A549 (cell line): ENCODE measurements around the gene CTNND2. TPM values are rescaled to one million over a fixed set of nuclear protein-coding genes. Genes with fewer than 3 reads are reported as not detected.

Source experiments
- ATAC-seq, 2 experiments: fragments of 200-7000 bp in 1 of 2; fragments of >200 bp in 1 of 2; cut with Nextera tagmentation in 1 of 2; cut with Tn5 transposase in 1 of 2; 3 replicates each; pipeline versions ENCODE4 v1.8.0 to v1.9.1; 2018 to 2020; ENCODE audit warnings: mild to moderate bottlenecking in 1 of 2, moderate library complexity in 1 of 2
- CTCF ChIA-PET: fragments of 300-600 bp; sonication (Branson Sonifier 250); formaldehyde crosslinking; extraction: SDS; loops from one replicate; lab custom pipeline; 2021; ENCODE audit warnings: antibody characterized with exemption, inconsistent platforms; lab: Yijun Ruan, JAX
- POLR2A ChIA-PET: fragments of 350-600 bp; formaldehyde crosslinking; extraction: SDS; loops from one replicate; lab custom pipeline; 2021; ENCODE audit warnings: antibody characterized with exemption, inconsistent platforms; lab: Yijun Ruan, JAX
- DNase-seq, 2 experiments: peaks; one replicate each; pipeline versions ENCODE4 v3.0.0 to v3.0.0-alpha.2; 2011 to 2016; ENCODE audit warnings: low read depth in 1 of 2, low spot score in 1 of 2
- FAIRE-seq: peaks from 2 replicates; lab custom pipeline; 2011; peaks lifted over from hg19 to GRCh38; lab: Jason Lieb, UNC
- H3K27ac ChIP-seq, 2 experiments: fragments of >200 bp; sonication (Bioruptor Twin); formaldehyde crosslinking; 3 replicates each; pipeline ENCODE4 v1.5.1; 2016 to 2017
- H3K4me1 ChIP-seq: fragments of >200 bp; sonication (Bioruptor Twin); formaldehyde crosslinking; 3 replicates; pipeline ENCODE4 v1.6.1; 2016
- H3K4me2 ChIP-seq: fragments of >200 bp; sonication (Bioruptor Twin); formaldehyde crosslinking; 3 replicates; pipeline ENCODE4 v1.6.1; 2016
- H3K4me3 ChIP-seq: fragments of >200 bp; sonication (Bioruptor Twin); formaldehyde crosslinking; 3 replicates; pipeline ENCODE4 v1.5.1; 2016
- H3K9me3 ChIP-seq: fragments of >200 bp; sonication (Bioruptor Twin); formaldehyde crosslinking; 3 replicates; pipeline ENCODE4 v1.6.1; 2016
- BHLHE40 ChIP-seq: IDR thresholded peaks from 2 replicates; pipeline ENCODE4 v1.6.1; 2012; ENCODE audit warnings: low read depth, low read length, inconsistent platforms
- CEBPB ChIP-seq, 2 experiments: fragments of >200 bp in 1 of 2; sonication (Bioruptor Twin) in 1 of 2; formaldehyde crosslinking in 1 of 2; IDR thresholded peaks; 2 replicates each; pipeline ENCODE4 v1.6.1; 2012 to 2016
- CTCF ChIP-seq: fragments of >200 bp; sonication (Bioruptor Twin); formaldehyde crosslinking; IDR thresholded peaks from 3 replicates; pipeline ENCODE4 v1.5.1; 2016
- EHMT2 ChIP-seq: fragments of 200-600 bp; sonication (generic); IDR thresholded peaks from 2 replicates; pipeline ENCODE4 v1.6.1; 2016; ENCODE audit warnings: antibody characterized with exemption, low read depth, mild to moderate bottlenecking, moderate library complexity
- EP300 ChIP-seq, 2 experiments: fragments of >200 bp; sonication (Bioruptor Twin); formaldehyde crosslinking; IDR thresholded peaks; 2 replicates in 1 of 2; 3 replicates in 1 of 2; pipeline ENCODE4 v1.6.1; 2016 to 2017
- HOXB13 ChIP-seq: fragments of 250-450 bp; sonication (Bioruptor Pico); IDR thresholded peaks from 2 replicates; pipeline ENCODE4 v1.5.0; 2020; ENCODE audit warnings: low read depth, mild to moderate bottlenecking, moderate library complexity
- JUN ChIP-seq, 2 experiments: fragments of >200 bp; sonication (Bioruptor Twin); formaldehyde crosslinking; IDR thresholded peaks; 2 replicates in 1 of 2; 3 replicates in 1 of 2; pipeline ENCODE4 v1.6.1; 2016 to 2017
- JUNB ChIP-seq: fragments of >200 bp; sonication (Bioruptor Twin); formaldehyde crosslinking; IDR thresholded peaks from 2 replicates; pipeline ENCODE4 v1.6.1; 2016
- NFE2L2 ChIP-seq: fragments of 150-350 bp; conservative IDR thresholded peaks from 2 replicates; pipeline ENCODE4 v1.6.1; 2014; ENCODE audit warnings: low read length
- RAD21 ChIP-seq, 2 experiments: fragments of >200 bp in 1 of 2; sonication (Bioruptor Twin) in 1 of 2; formaldehyde crosslinking in 1 of 2; IDR thresholded peaks in 1 of 2; conservative IDR thresholded peaks in 1 of 2; 2 replicates in 1 of 2; 3 replicates in 1 of 2; pipeline ENCODE4 v1.6.1; 2012 to 2018; ENCODE audit warnings: inconsistent platforms in 1 of 2
- RCOR1 ChIP-seq: fragments of 150-350 bp; IDR thresholded peaks from 2 replicates; pipeline ENCODE4 v1.6.1; 2014; ENCODE audit warnings: antibody characterized with exemption, low read length, low read depth
- SMC3 ChIP-seq: fragments of >200 bp; sonication (Bioruptor Twin); formaldehyde crosslinking; IDR thresholded peaks from 3 replicates; pipeline ENCODE4 v1.6.1; 2018; ENCODE audit warnings: inconsistent platforms
- SREBF2 ChIP-seq: fragments of 450-650 bp; IDR thresholded peaks from 2 replicates; pipeline ENCODE4 v1.6.1; 2014; ENCODE audit warnings: mild to moderate bottlenecking, moderate library complexity
- TFCP2L1 ChIP-seq: fragments of 250-450 bp; sonication (Bioruptor Pico); IDR thresholded peaks from 2 replicates; pipeline ENCODE4 v1.5.0; 2021; ENCODE audit warnings: mild to moderate bottlenecking
- TP53 ChIP-seq: fragments of 250-450 bp; sonication (Bioruptor Pico); IDR thresholded peaks from 2 replicates; pipeline ENCODE4 v1.5.0; 2021; ENCODE audit warnings: mild to moderate bottlenecking, moderate library complexity
- USF2 ChIP-seq: fragments of 450-650 bp; IDR thresholded peaks from 2 replicates; pipeline ENCODE4 v1.6.1; 2014; ENCODE audit warnings: antibody characterized with exemption
- ZSCAN20 ChIP-seq: fragments of 250-450 bp; sonication (Bioruptor Pico); IDR thresholded peaks from 2 replicates; pipeline ENCODE4 v1.8.0; 2022; ENCODE audit warnings: mild to moderate bottlenecking, moderate library complexity
- WGBS: methylation state at CpG from one replicate; pipeline ENCODE4 v1.1.6; 2017; ENCODE audit errors: missing lambda C conversion rate; 5-methylcytosine and 5-hydroxymethylcytosine counted together
- polyA plus RNA-seq, 4 experiments: library from polyadenylated mRNA; depleted of rRNA in 3 of 4; stranded (reverse); fragments of >200 nt; fragmentation: RNase III in 1 of 4; extraction: RNeasy Plus Mini Kit Qiagen cat#74134 plus additional on column Dnase treatment in 1 of 4; gene quantifications; 2 replicates in 3 of 4; 3 replicates in 1 of 4; pipeline ENCODE4 v1.2.3, GENCODE V29; 2011 to 2017
- TF ChIP-seq, protein P1 (sequence below): IDR thresholded peaks from 2 replicates; pipeline ENCODE4 v1.6.1; 2012; ENCODE audit warnings: low read depth, borderline replicate concordance
- TF ChIP-seq, protein P2 (sequence below): fragments of 250-450 bp; sonication (Bioruptor Pico); IDR thresholded peaks from 2 replicates; pipeline ENCODE4 v1.5.0; 2020; ENCODE audit warnings: low read depth, mild to moderate bottlenecking, moderate library complexity

The CTNND2 gene
- polyA plus RNA-seq, 2 of the 4 experiments (the other 2 are of a cell fraction): not detected

DNA sequence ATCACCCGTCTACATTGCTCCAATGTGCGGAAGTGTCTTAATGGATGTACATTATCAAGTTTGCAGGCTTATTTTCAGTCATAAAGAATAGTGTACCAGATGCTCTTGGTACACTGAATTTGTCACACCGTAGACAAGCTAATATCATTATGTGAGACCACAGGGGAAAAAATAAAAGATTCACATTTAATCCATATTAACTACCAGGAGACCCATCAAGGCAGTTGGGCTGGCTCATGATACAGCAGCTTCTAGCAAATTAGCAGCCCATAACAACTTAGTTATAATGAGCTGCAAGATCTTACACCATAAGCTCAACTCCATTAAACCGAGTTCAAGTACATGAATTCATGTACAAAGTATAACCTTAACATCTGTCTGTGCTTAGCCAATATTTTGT is 324.9 kb downstream of the CTNND2 start:
- H3K9me3 ChIP-seq: no peaks in the 10 kb centered on the region
- POLR2A ChIA-PET: no interaction called here
- DNase-seq: no peak
- TF ChIP-seq USF2: no peak
- TF ChIP-seq HOXB13 (CRISPR knock-in tag): no peak
- no peak for TF ChIP-seq JUN (IDR thresholded peaks at IDR 0.05)
- TF ChIP-seq RCOR1: no peak
- TF ChIP-seq, all 56 proteins: peak for 0
- Histone ChIP-seq H3K4me1 (no peaks in the 10 kb centered on the region), H3K4me3 (no peak overlapping the region), H3K27ac (no peak overlapping the region), H3K4me2 (no peak overlapping the region)
- ATAC-seq: no peak
- CTCF ChIA-PET: interaction anchor here (0.5 kb wide), 1 partner anchor 389 kb away, joined by 3 read pairs; no protein-coding TSS in a partner anchor
- FAIRE-seq: no peak
- 35% methylated on average over 4 of the region's 4 CpGs for WGBS

GRCh38 chr5:11574787-11575186 is 329.5 kb downstream of the CTNND2 start:
- Histone ChIP-seq H3K4me1 (no peaks in the 10 kb centered on the region), H3K27ac (no peak overlapping the region), H3K9me3 (no peaks in the 10 kb centered on the region), H3K4me3 (no peak overlapping the region), H3K4me2 (no peak overlapping the region)
- ChIA-PET CTCF (no interaction called here), POLR2A (no interaction called here)
- FAIRE-seq: no peak
- TF ChIP-seq NFE2L2: peak; percentile 53
- no peak for TF ChIP-seq TP53 (CRISPR knock-in tag)
- ATAC-seq: no peak
- WGBS: 2% methylated on average over 2 of the region's 2 CpGs
- no peak for DNase-seq

DNA sequence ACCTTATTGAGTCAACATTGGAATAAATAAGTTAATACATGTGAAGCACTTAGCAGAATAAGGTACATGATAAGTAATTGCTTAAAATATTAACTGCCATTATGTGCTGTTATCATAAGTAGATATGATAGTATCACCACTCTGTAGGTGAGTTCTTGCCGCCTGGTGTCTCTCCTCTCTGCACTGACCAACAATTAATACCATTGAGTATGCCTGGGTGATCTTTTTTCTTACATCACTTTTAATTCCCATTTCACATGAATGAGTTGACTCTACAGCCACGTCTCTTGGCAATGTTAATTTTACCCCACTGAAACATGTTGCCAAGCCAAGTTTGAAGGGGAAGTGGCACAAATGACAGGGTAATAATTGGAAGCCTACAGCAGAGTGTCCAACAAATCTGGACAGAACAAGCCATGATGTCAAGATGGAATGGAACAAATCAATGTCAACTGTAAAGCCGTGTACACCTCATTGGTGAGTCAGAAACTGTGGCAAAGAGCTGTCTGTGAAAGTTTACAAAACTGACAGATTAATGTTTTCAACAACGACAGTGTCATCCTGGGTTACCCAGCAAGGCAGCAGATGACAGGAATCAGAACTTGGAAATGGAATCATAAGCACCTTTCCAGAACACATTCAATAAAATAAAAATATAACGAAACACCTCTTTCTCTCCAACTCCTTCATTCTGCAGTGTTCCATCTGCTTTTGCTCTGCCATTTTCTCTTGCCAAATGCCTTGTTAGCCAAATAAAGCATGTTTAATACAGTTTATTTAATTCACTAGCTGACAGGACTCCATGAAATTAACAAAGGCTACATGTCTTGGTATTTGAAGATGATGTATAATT is 330.9 kb downstream of the CTNND2 start:
- no peak for ATAC-seq
- TF ChIP-seq HOXB13 (CRISPR knock-in tag): no peak
- no peak for TF ChIP-seq CTCF
- no peak for TF ChIP-seq EP300 (IDR thresholded peaks at IDR 0.05)
- TF ChIP-seq TP53 (CRISPR knock-in tag): no peak
- no peak for TF ChIP-seq SREBF2
- no peak for TF ChIP-seq JUNB
- TF ChIP-seq CEBPB (IDR thresholded peaks at IDR 0.05): no peak
- no peak for TF ChIP-seq BHLHE40
- no peak for TF ChIP-seq EHMT2
- TF ChIP-seq, all 56 proteins: peak for 0
- WGBS: 1% methylated on average over 5 of the region's 5 CpGs
- POLR2A ChIA-PET: no interaction called here
- CTCF ChIA-PET: no interaction called here
- Histone ChIP-seq H3K27ac (no peak overlapping the region), H3K9me3 (no peaks in the 10 kb centered on the region), H3K4me3 (no peak overlapping the region), H3K4me1 (no peaks in the 10 kb centered on the region), H3K4me2 (no peak overlapping the region)
- FAIRE-seq: no peak
- no peak for DNase-seq

DNA sequence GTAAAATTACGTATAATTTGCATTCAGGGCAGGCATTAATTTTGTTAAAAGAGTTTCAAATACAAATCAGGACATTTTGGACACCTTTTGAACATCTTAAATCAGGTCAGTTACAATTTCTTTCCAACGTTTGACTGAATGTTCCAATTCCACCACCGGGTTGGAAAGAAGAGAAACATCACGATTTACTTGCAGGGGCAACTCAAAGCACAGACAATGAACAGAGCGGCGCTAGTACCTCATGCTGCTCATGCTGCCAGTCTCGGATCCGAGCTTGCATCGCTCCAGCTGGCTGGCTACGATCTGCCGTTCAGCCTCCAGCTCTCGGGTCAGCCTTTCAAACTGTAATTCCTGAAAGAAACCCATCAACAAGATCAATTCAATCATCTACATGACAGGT is 339.5 kb downstream of the CTNND2 start:
- Histone ChIP-seq H3K9me3 (no peaks in the 10 kb centered on the region), H3K4me3 (no peak overlapping the region), H3K27ac (no peak overlapping the region), H3K4me1 (no peaks in the 10 kb centered on the region), H3K4me2 (no peak overlapping the region)
- 11% methylated on average over 12 of the region's 12 CpGs for WGBS
- POLR2A ChIA-PET: no interaction called here
- CTCF ChIA-PET: no interaction called here
- ATAC-seq (no peak), FAIRE-seq (no peak), DNase-seq (no peak)
- TF ChIP-seq JUNB (no peak), TFCP2L1 (CRISPR knock-in tag) (no peak), RAD21 (conservative IDR thresholded peaks at IDR 0.05 in 1 of 2, IDR thresholded peaks at IDR 0.05 in 1 of 2) (no peak), TP53 (CRISPR knock-in tag) (no peak), SMC3 (no peak), ZSCAN20 (no peak)
- TF ChIP-seq, protein P1, sequence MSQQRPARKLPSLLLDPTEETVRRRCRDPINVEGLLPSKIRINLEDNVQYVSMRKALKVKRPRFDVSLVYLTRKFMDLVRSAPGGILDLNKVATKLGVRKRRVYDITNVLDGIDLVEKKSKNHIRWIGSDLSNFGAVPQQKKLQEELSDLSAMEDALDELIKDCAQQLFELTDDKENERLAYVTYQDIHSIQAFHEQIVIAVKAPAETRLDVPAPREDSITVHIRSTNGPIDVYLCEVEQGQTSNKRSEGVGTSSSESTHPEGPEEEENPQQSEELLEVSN: no peak
- TF ChIP-seq, protein P2, sequence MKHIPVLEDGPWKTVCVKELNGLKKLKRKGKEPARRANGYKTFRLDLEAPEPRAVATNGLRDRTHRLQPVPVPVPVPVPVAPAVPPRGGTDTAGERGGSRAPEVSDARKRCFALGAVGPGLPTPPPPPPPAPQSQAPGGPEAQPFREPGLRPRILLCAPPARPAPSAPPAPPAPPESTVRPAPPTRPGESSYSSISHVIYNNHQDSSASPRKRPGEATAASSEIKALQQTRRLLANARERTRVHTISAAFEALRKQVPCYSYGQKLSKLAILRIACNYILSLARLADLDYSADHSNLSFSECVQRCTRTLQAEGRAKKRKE (CRISPR knock-in tag): no peak
